ENCODE data around the gene GABPA.

GRCh38 chr21:25813917-25814316 lies 79.1 kb downstream of the GABPA start:
- TF ChIP-seq CTCF (IDR thresholded peaks at IDR 0.05; ENCODE audit: borderline replicate concordance, extremely low read depth, low read length, poor library complexity, severe bottlenecking) (no peak), EZH2 (IDR thresholded peaks at IDR 0.05; ENCODE audit: borderline replicate concordance, low read depth, low read length, severe bottlenecking) (no peak)

All from DND-41 (cell line).